ENCODE results near the gene GMPS. TPM values are rescaled to one million over a fixed set of nuclear protein-coding genes. Genes with fewer than 3 reads are reported as not detected.

GMPS gene
- total and polyA plus RNA-seq, 9 of the 15 experiments (the other 6 are each of a cell fraction or from before 2014, with no cell fraction given): 73.7 to 282 (median 156) TPM

- TF ChIP-seq TEAD2 (tag; IDR thresholded peaks at IDR 0.05): no peak
- no peak for TF ChIP-seq ZNF408 (CRISPR knock-in tag; IDR thresholded peaks at IDR 0.05; ENCODE audit: low read depth)
- TF ChIP-seq TBP (optimal IDR thresholded peaks at IDR 0.05; ENCODE audit: low read depth, low read length): no peak
These were observed 88.2 kb downstream of the GMPS start (continued) for GRCh38 chr3:155958676-155959075.

- DNase-seq (ENCODE audit: extremely low read depth in 1 of 4, low spot score in 3 of 4) (no peak), ATAC-seq (no peak), FAIRE-seq (no peak)
- BruUV-seq (replicated peaks): no TSS peak
- no peak overlapping the region for H2AFZ ChIP-seq (ENCODE audit: low read depth, low read length)
- no peaks in the 10 kb centered on the region for H3K9me3 ChIP-seq (replicated peaks; ENCODE audit: control insufficient read depth, insufficient read depth, low read depth, low read length)
- TF ChIP-seq GTF2B (IDR thresholded peaks at IDR 0.05; ENCODE audit: extremely low read depth, insufficient read length) (no peak), RBM17 (IDR thresholded peaks at IDR 0.05; ENCODE audit: borderline replicate concordance, low read depth, low read length) (no peak), ZBTB2 (IDR thresholded peaks at IDR 0.05) (no peak), ZNF668 (CRISPR knock-in tag; IDR thresholded peaks at IDR 0.05) (no peak), ZFP36 (IDR thresholded peaks at IDR 0.05; ENCODE audit: low read depth, low read length, partially characterized antibody) (no peak), CHAMP1 (IDR thresholded peaks at IDR 0.05) (no peak), GATAD2B (IDR thresholded peaks at IDR 0.05; ENCODE audit: borderline replicate concordance) (no peak), MEF2A (IDR thresholded peaks at IDR 0.05; ENCODE audit: control insufficient read depth, low read depth, low read length) (no peak), SAP30 (IDR thresholded peaks at IDR 0.05; ENCODE audit: borderline replicate concordance, insufficient read depth, low read depth, low read length, poor library complexity, severe bottlenecking) (no peak), POLR3A (IDR thresholded peaks at IDR 0.05; ENCODE audit: borderline replicate concordance, extremely low read depth, insufficient read depth, insufficient read length) (no peak), PHB2 (IDR thresholded peaks at IDR 0.05; ENCODE audit: low read depth) (no peak), BRCA1 (IDR thresholded peaks at IDR 0.05) (no peak), BRCA1 (CRISPR knock-in tag; IDR thresholded peaks at IDR 0.05) (no peak)
- CTCF ChIA-PET (ENCODE audit: low intra/inter-chr PET ratio): no interaction called here
- H3K4me3 ChIP-seq: no peak overlapping the region
- 77% methylated on average over 8 of the region's 8 CpGs for WGBS (ENCODE audit: insufficient coverage, low coverage, missing lambda C conversion rate)
- intact Hi-C loops (cut with micrococcal nuclease) (no loop called here), in situ Hi-C loops (cut with MboI) (no loop called here)
- H3K9me1 ChIP-seq (ENCODE audit: control insufficient read depth, insufficient read depth, low read length): no peaks in the 10 kb centered on the region
- no peaks in the 10 kb centered on the region for H3K79me2 ChIP-seq (ENCODE audit: control insufficient read depth, insufficient read depth, low read length)
- H3K4me2 ChIP-seq (ENCODE audit: insufficient read depth, low read length): no peak overlapping the region
- H3K4me1 ChIP-seq (replicated peaks in 1 of 2; ENCODE audit: control insufficient read depth in 2 of 2, insufficient read depth in 2 of 2, low read length in 2 of 2): no peaks in the 10 kb centered on the region; a peak in 1 of 5 replicates
- no peaks in the 10 kb centered on the region for H3K36me3 ChIP-seq (ENCODE audit: control insufficient read depth, insufficient read depth, low read length)
- no peak overlapping the region for H3K9ac ChIP-seq (ENCODE audit: insufficient read depth in 1 of 2, low read depth in 2 of 2, low read length in 2 of 2)
- POLR2A ChIA-PET: no interaction called here
- no peaks in the 10 kb centered on the region for H4K20me1 ChIP-seq (replicated peaks; ENCODE audit: control insufficient read depth, insufficient read depth, low read length)
- H3K27ac ChIP-seq (ENCODE audit: extremely low read depth, low read depth, low read length): no peak overlapping the region
- no peaks in the 10 kb centered on the region for H3K27me3 ChIP-seq (ENCODE audit: control insufficient read depth in 2 of 2, insufficient read depth in 2 of 2, low read length in 2 of 2)
These were observed 89.6 kb downstream of the GMPS start for GRCh38 chr3:155960060-155960459.

Measured in K562 (cell line).